SK-N-SH (cell line): ENCODE data around the gene CLDN14. TPM values are rescaled to one million over a fixed set of nuclear protein-coding genes. Genes with fewer than 3 reads are reported as not detected.

Source experiments
- CTCF ChIA-PET: fragments of 300-600, 350-600 bp; formaldehyde crosslinking; extraction: SDS; loops from one replicate; lab custom pipeline; 2021; lab: Yijun Ruan, JAX
- POLR2A ChIA-PET: fragments of 350-600 bp; sonication (Branson Sonifier 250); formaldehyde crosslinking; extraction: SDS; loops from one replicate; lab custom pipeline; 2020; ENCODE audit warnings: antibody characterized with exemption, inconsistent platforms; lab: Yijun Ruan, JAX
- DNase-seq: peaks from one replicate; pipeline ENCODE4 v3.0.0; 2012
- H2AFZ ChIP-seq: fragments of 200-600 bp; sonication (generic); 2 replicates; pipeline ENCODE4 v1.8.1; 2016; ENCODE audit warnings: antibody characterized with exemption, mild to moderate bottlenecking, low read depth
- H3F3A ChIP-seq: fragments of 200-600 bp; sonication (generic); replicated peaks from 2 replicates; pipeline ENCODE3; 2016; ENCODE audit warnings: antibody characterized with exemption, mild to moderate bottlenecking; ENCODE audit not compliant: insufficient read depth
- H3K27ac ChIP-seq, 2 experiments: fragments of 200-500 bp in 1 of 2; fragments of 200-600 bp in 1 of 2; sonication (Bioruptor generic) in 1 of 2; sonication (generic), shearing (Covaris generic) in 1 of 2; 2 replicates each; pipeline versions ENCODE4 v1.5.1 to v1.6.1; 2014 to 2016; ENCODE audit warnings: low read depth in 2 of 2, inconsistent platforms in 1 of 2, low read length in 1 of 2, mild to moderate bottlenecking in 1 of 2, mixed read lengths in 1 of 2
- H3K27me3 ChIP-seq: fragments of 200-600 bp; sonication (generic), shearing (Covaris generic); 2 replicates; pipeline ENCODE4 v1.6.1; 2016; ENCODE audit warnings: mixed run types; ENCODE audit not compliant: insufficient read depth
- H3K36me3 ChIP-seq, 2 experiments: fragments of 200-500 bp in 1 of 2; fragments of 200-600 bp in 1 of 2; sonication (Bioruptor generic) in 1 of 2; sonication (generic) in 1 of 2; replicated peaks in 1 of 2; 2 replicates each; pipeline versions ENCODE3 to v1.5.1; 2014 to 2016; ENCODE audit warnings: low read length in 1 of 2, mild to moderate bottlenecking in 1 of 2; ENCODE audit not compliant: insufficient read depth in 2 of 2, control insufficient read depth in 1 of 2
- H3K4me1 ChIP-seq, 2 experiments: fragments of 200-500 bp in 1 of 2; fragments of 200-600 bp in 1 of 2; sonication (Bioruptor generic) in 1 of 2; sonication (generic), shearing (Covaris generic) in 1 of 2; 2 replicates each; pipeline versions ENCODE4 v1.5.1 to v1.6.1; 2014 to 2016; ENCODE audit warnings: low read depth in 1 of 2, low read length in 1 of 2, mixed run types in 1 of 2; ENCODE audit not compliant: insufficient read depth in 2 of 2, control insufficient read depth in 1 of 2
- H3K4me2 ChIP-seq: fragments of 200-600 bp; sonication (generic), shearing (Covaris generic); 2 replicates; pipeline ENCODE4 v1.6.1; 2017; ENCODE audit warnings: mixed run types
- H3K4me3 ChIP-seq, 2 experiments: fragments of 200-500 bp in 1 of 2; fragments of 200-600 bp in 1 of 2; sonication (Bioruptor generic) in 1 of 2; sonication (generic), shearing (Covaris generic) in 1 of 2; 2 replicates each; pipeline versions ENCODE4 v1.5.1 to v1.8.1; 2014 to 2016; ENCODE audit warnings: low read depth in 2 of 2, inconsistent platforms in 1 of 2, low read length in 1 of 2, mild to moderate bottlenecking in 1 of 2, mixed read lengths in 1 of 2, moderate library complexity in 1 of 2
- H3K79me2 ChIP-seq: fragments of 200-600 bp; sonication (generic); 2 replicates; pipeline ENCODE4 v1.8.1; 2017; ENCODE audit warnings: mild to moderate bottlenecking; ENCODE audit not compliant: insufficient read depth
- H3K9ac ChIP-seq: fragments of 200-600 bp; sonication (generic); 2 replicates; pipeline ENCODE4 v1.6.1; 2017; ENCODE audit warnings: mixed run types
- H3K9me2 ChIP-seq: fragments of 200-600 bp; sonication (generic); 2 replicates; pipeline ENCODE4 v1.6.1; 2017; ENCODE audit warnings: mixed run types
- H3K9me3 ChIP-seq: fragments of 200-600 bp; sonication (generic); 2 replicates; pipeline ENCODE4 v1.6.1; 2017; ENCODE audit warnings: mixed run types, mild to moderate bottlenecking, moderate library complexity
- H4K20me1 ChIP-seq: fragments of 200-600 bp; sonication (generic); 2 replicates; pipeline ENCODE4 v1.6.1; 2017; ENCODE audit warnings: mild to moderate bottlenecking, mixed run types; ENCODE audit not compliant: insufficient read depth
- ELF1 ChIP-seq: IDR thresholded peaks from 2 replicates; pipeline ENCODE4 v1.4.0; 2012
- FOSL2 ChIP-seq: IDR thresholded peaks from 2 replicates; pipeline ENCODE4 v1.4.0; 2012; ENCODE audit warnings: low read depth, mild to moderate bottlenecking, moderate library complexity, borderline replicate concordance
- GABPA ChIP-seq: IDR thresholded peaks from 2 replicates; pipeline ENCODE4 v1.4.0; 2012; ENCODE audit warnings: low read depth, mild to moderate bottlenecking
- JUND ChIP-seq: IDR thresholded peaks from 2 replicates; pipeline ENCODE4 v1.4.0; 2012
- NFIC ChIP-seq: IDR thresholded peaks from 2 replicates; pipeline ENCODE4 v1.4.0; 2012; ENCODE audit warnings: borderline replicate concordance
- NRF1 ChIP-seq: IDR thresholded peaks from 2 replicates; pipeline ENCODE4 v1.6.1; 2012; ENCODE audit warnings: low read depth, mild to moderate bottlenecking, low read length
- POLR2AphosphoS5 ChIP-seq: IDR thresholded peaks from 2 replicates; pipeline ENCODE4 v1.6.1; 2012; ENCODE audit warnings: low read depth, low read length
- RAD21 ChIP-seq: IDR thresholded peaks from 2 replicates; pipeline ENCODE4 v1.6.1; 2012; ENCODE audit warnings: mild to moderate bottlenecking, low read length
- RFX5 ChIP-seq: IDR thresholded peaks from 2 replicates; pipeline ENCODE4 v1.6.1; 2012; ENCODE audit warnings: mild to moderate bottlenecking, improper control_type of control experiment, low read length
- TCF12 ChIP-seq: IDR thresholded peaks from 2 replicates; pipeline ENCODE4 v1.4.0; 2012
- WGBS: methylation state at CpG from one replicate; pipeline ENCODE4 v1.1.6; 2017; ENCODE audit warnings: low lambda C conversion rate; 5-methylcytosine and 5-hydroxymethylcytosine counted together
- polyA plus RNA-seq, 3 experiments: library from polyadenylated mRNA; depleted of rRNA; stranded (reverse); fragments of >200 nt; gene quantifications; 2 replicates each; pipeline ENCODE4 v1.2.3, GENCODE V29; 2012
- TF ChIP-seq, protein P1 (sequence below): fragments of 200-600 bp; sonication (generic); IDR thresholded peaks from 2 replicates; pipeline ENCODE4 v1.6.1; 2017; ENCODE audit warnings: antibody characterized with exemption, mild to moderate bottlenecking, moderate library complexity
- TF ChIP-seq, protein P2 (sequence below): IDR thresholded peaks from 2 replicates; pipeline ENCODE4 v1.4.0; 2012; ENCODE audit warnings: low read depth, borderline replicate concordance
- TF ChIP-seq, protein P3 (sequence below): IDR thresholded peaks from 2 replicates; pipeline ENCODE4 v1.6.1; 2012; ENCODE audit warnings: mild to moderate bottlenecking, low read depth, low read length, moderate library complexity
- TF ChIP-seq, protein P4 (sequence below): IDR thresholded peaks from 2 replicates; pipeline ENCODE4 v1.4.0; 2012; ENCODE audit warnings: low read depth, borderline replicate concordance

The CLDN14 gene
- polyA plus RNA-seq, 1 of the 3 experiments (the other 2 are of a cell fraction), result not detected

DNA sequence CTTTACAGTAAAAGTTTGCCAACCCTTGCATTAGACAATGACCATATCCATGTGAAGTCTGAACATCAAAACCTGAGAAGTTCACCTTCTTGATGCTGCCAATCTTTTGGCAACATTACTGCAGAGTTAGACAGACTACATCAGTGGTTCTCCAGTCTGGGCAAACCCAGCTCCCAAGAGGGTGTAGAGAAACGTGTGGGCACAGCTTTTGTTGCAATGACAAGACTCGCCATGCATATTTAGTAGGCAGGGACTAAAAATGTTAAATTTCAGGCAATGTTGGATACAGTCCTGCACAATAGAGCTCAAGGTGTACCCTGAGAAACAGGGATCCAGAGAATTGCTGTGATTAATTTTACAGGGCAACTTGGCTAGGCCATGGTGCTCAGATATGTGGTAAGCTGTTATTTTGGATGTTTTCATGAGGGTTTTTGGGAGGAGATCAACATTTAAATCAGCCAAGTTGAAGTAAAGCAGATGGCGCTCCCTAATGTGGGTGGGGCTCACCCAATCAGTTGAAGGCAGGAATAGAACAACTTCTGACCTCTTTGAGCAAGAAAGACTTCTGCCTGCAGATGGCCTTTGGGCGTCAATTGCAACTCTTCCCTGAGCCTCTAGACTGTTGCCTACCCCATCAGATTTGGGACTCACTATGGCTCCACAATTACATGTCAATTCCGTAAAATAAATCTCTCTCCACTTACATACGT is 37.6 kb upstream of the CLDN14 start:
- no peaks in the 10 kb centered on the region for H3K79me2 ChIP-seq
- no peaks in the 10 kb centered on the region for H3F3A ChIP-seq
- no peaks in the 10 kb centered on the region for H4K20me1 ChIP-seq
- no peaks in the 10 kb centered on the region for H3K36me3 ChIP-seq
- H3K9me3 ChIP-seq, result no peaks in the 10 kb centered on the region
- 50% methylated on average over 6 of the region's 6 CpGs for WGBS
- H3K4me3 ChIP-seq, result no peak overlapping the region
- peaks cover 18% of the 10 kb centered on the region for H3K27me3 ChIP-seq
- H3K27ac ChIP-seq, result no peak overlapping the region
- no peaks in the 10 kb centered on the region for H3K9me2 ChIP-seq
- DNase-seq, result no peak
- POLR2A ChIA-PET, result no interaction called here
- no peak for TF ChIP-seq NRF1
- TF ChIP-seq, protein P1, sequence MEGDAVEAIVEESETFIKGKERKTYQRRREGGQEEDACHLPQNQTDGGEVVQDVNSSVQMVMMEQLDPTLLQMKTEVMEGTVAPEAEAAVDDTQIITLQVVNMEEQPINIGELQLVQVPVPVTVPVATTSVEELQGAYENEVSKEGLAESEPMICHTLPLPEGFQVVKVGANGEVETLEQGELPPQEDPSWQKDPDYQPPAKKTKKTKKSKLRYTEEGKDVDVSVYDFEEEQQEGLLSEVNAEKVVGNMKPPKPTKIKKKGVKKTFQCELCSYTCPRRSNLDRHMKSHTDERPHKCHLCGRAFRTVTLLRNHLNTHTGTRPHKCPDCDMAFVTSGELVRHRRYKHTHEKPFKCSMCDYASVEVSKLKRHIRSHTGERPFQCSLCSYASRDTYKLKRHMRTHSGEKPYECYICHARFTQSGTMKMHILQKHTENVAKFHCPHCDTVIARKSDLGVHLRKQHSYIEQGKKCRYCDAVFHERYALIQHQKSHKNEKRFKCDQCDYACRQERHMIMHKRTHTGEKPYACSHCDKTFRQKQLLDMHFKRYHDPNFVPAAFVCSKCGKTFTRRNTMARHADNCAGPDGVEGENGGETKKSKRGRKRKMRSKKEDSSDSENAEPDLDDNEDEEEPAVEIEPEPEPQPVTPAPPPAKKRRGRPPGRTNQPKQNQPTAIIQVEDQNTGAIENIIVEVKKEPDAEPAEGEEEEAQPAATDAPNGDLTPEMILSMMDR, result no peak
- TF ChIP-seq, protein P2, sequence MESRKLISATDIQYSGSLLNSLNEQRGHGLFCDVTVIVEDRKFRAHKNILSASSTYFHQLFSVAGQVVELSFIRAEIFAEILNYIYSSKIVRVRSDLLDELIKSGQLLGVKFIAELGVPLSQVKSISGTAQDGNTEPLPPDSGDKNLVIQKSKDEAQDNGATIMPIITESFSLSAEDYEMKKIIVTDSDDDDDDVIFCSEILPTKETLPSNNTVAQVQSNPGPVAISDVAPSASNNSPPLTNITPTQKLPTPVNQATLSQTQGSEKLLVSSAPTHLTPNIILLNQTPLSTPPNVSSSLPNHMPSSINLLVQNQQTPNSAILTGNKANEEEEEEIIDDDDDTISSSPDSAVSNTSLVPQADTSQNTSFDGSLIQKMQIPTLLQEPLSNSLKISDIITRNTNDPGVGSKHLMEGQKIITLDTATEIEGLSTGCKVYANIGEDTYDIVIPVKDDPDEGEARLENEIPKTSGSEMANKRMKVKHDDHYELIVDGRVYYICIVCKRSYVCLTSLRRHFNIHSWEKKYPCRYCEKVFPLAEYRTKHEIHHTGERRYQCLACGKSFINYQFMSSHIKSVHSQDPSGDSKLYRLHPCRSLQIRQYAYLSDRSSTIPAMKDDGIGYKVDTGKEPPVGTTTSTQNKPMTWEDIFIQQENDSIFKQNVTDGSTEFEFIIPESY, result no peak
- TF ChIP-seq RAD21, result no peak
- no peak for TF ChIP-seq TCF12
- TF ChIP-seq NFIC, result no peak
- TF ChIP-seq, protein P3, sequence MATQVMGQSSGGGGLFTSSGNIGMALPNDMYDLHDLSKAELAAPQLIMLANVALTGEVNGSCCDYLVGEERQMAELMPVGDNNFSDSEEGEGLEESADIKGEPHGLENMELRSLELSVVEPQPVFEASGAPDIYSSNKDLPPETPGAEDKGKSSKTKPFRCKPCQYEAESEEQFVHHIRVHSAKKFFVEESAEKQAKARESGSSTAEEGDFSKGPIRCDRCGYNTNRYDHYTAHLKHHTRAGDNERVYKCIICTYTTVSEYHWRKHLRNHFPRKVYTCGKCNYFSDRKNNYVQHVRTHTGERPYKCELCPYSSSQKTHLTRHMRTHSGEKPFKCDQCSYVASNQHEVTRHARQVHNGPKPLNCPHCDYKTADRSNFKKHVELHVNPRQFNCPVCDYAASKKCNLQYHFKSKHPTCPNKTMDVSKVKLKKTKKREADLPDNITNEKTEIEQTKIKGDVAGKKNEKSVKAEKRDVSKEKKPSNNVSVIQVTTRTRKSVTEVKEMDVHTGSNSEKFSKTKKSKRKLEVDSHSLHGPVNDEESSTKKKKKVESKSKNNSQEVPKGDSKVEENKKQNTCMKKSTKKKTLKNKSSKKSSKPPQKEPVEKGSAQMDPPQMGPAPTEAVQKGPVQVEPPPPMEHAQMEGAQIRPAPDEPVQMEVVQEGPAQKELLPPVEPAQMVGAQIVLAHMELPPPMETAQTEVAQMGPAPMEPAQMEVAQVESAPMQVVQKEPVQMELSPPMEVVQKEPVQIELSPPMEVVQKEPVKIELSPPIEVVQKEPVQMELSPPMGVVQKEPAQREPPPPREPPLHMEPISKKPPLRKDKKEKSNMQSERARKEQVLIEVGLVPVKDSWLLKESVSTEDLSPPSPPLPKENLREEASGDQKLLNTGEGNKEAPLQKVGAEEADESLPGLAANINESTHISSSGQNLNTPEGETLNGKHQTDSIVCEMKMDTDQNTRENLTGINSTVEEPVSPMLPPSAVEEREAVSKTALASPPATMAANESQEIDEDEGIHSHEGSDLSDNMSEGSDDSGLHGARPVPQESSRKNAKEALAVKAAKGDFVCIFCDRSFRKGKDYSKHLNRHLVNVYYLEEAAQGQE, result no peak
- TF ChIP-seq JUND, result no peak
- TF ChIP-seq POLR2AphosphoS5, result no peak
- TF ChIP-seq ELF1, result no peak
- TF ChIP-seq, protein P4, sequence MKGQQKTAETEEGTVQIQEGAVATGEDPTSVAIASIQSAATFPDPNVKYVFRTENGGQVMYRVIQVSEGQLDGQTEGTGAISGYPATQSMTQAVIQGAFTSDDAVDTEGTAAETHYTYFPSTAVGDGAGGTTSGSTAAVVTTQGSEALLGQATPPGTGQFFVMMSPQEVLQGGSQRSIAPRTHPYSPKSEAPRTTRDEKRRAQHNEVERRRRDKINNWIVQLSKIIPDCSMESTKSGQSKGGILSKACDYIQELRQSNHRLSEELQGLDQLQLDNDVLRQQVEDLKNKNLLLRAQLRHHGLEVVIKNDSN, result no peak
- no peak for TF ChIP-seq RFX5
- TF ChIP-seq FOSL2, result no peak
- no peak for TF ChIP-seq GABPA
- TF ChIP-seq, all 33 proteins: peak for 0
- CTCF ChIA-PET, result interaction anchor here (0.8 to 1.6 kb wide), 3 partner anchors 9 to 14 kb away, joined by 3 to 6 read pairs (median 3); no protein-coding TSS in a partner anchor
- H2AFZ ChIP-seq, result no peak overlapping the region
- H3K4me1 ChIP-seq, result no peaks in the 10 kb centered on the region
- no peak overlapping the region for H3K4me2 ChIP-seq
- H3K9ac ChIP-seq, result no peak overlapping the region
